ENCODE measurements around the gene USP40. TPM values are rescaled to one million over a fixed set of nuclear protein-coding genes. Genes with fewer than 3 reads are reported as not detected.

USP40 gene
- total and polyA plus RNA-seq, 2 of the 8 experiments (the other 6 are each of a cell fraction or from before 2014, with no cell fraction given): 12.0 to 15.7 TPM

DNA sequence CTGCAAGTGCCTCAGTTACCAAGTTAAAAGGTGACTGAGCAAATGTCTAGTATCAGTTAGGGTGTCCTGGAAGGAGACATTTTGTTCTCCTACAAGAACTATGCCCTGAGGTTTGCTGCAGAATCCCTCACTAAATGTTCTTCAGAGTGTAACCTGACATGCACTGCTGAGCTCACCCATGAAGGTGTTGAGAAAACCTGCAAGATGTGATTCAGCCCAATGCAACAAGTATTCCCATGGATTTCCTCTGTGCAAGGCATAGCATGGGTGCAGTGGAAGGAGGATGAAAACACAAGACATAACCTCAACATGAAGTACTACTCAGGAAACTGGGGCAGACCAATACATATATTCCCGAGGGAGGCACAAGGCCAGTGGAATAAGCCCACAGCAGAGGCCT, 35.5 kb upstream of the USP40 start (continued):
- TF ChIP-seq CBX5 (IDR thresholded peaks at IDR 0.05; ENCODE audit: low read depth, low read length) (no peak), SAP30 (IDR thresholded peaks at IDR 0.05; ENCODE audit: insufficient read depth, insufficient replicate concordance, low read length) (no peak), SP1 (IDR thresholded peaks at IDR 0.05; ENCODE audit: low read depth, low read length) (no peak), MAFK (IDR thresholded peaks at IDR 0.05; ENCODE audit: low read depth, low read length) (no peak), KDM5A (IDR thresholded peaks at IDR 0.05; ENCODE audit: low read length) (no peak)
- TF ChIP-seq, protein P1, sequence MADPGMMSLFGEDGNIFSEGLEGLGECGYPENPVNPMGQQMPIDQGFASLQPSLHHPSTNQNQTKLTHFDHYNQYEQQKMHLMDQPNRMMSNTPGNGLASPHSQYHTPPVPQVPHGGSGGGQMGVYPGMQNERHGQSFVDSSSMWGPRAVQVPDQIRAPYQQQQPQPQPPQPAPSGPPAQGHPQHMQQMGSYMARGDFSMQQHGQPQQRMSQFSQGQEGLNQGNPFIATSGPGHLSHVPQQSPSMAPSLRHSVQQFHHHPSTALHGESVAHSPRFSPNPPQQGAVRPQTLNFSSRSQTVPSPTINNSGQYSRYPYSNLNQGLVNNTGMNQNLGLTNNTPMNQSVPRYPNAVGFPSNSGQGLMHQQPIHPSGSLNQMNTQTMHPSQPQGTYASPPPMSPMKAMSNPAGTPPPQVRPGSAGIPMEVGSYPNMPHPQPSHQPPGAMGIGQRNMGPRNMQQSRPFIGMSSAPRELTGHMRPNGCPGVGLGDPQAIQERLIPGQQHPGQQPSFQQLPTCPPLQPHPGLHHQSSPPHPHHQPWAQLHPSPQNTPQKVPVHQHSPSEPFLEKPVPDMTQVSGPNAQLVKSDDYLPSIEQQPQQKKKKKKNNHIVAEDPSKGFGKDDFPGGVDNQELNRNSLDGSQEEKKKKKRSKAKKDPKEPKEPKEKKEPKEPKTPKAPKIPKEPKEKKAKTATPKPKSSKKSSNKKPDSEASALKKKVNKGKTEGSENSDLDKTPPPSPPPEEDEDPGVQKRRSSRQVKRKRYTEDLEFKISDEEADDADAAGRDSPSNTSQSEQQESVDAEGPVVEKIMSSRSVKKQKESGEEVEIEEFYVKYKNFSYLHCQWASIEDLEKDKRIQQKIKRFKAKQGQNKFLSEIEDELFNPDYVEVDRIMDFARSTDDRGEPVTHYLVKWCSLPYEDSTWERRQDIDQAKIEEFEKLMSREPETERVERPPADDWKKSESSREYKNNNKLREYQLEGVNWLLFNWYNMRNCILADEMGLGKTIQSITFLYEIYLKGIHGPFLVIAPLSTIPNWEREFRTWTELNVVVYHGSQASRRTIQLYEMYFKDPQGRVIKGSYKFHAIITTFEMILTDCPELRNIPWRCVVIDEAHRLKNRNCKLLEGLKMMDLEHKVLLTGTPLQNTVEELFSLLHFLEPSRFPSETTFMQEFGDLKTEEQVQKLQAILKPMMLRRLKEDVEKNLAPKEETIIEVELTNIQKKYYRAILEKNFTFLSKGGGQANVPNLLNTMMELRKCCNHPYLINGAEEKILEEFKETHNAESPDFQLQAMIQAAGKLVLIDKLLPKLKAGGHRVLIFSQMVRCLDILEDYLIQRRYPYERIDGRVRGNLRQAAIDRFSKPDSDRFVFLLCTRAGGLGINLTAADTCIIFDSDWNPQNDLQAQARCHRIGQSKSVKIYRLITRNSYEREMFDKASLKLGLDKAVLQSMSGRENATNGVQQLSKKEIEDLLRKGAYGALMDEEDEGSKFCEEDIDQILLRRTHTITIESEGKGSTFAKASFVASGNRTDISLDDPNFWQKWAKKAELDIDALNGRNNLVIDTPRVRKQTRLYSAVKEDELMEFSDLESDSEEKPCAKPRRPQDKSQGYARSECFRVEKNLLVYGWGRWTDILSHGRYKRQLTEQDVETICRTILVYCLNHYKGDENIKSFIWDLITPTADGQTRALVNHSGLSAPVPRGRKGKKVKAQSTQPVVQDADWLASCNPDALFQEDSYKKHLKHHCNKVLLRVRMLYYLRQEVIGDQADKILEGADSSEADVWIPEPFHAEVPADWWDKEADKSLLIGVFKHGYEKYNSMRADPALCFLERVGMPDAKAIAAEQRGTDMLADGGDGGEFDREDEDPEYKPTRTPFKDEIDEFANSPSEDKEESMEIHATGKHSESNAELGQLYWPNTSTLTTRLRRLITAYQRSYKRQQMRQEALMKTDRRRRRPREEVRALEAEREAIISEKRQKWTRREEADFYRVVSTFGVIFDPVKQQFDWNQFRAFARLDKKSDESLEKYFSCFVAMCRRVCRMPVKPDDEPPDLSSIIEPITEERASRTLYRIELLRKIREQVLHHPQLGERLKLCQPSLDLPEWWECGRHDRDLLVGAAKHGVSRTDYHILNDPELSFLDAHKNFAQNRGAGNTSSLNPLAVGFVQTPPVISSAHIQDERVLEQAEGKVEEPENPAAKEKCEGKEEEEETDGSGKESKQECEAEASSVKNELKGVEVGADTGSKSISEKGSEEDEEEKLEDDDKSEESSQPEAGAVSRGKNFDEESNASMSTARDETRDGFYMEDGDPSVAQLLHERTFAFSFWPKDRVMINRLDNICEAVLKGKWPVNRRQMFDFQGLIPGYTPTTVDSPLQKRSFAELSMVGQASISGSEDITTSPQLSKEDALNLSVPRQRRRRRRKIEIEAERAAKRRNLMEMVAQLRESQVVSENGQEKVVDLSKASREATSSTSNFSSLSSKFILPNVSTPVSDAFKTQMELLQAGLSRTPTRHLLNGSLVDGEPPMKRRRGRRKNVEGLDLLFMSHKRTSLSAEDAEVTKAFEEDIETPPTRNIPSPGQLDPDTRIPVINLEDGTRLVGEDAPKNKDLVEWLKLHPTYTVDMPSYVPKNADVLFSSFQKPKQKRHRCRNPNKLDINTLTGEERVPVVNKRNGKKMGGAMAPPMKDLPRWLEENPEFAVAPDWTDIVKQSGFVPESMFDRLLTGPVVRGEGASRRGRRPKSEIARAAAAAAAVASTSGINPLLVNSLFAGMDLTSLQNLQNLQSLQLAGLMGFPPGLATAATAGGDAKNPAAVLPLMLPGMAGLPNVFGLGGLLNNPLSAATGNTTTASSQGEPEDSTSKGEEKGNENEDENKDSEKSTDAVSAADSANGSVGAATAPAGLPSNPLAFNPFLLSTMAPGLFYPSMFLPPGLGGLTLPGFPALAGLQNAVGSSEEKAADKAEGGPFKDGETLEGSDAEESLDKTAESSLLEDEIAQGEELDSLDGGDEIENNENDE (IDR thresholded peaks at IDR 0.05; ENCODE audit: insufficient replicate concordance, low read length): no peak
